ENCODE data around the gene CYP17A1.

DNA sequence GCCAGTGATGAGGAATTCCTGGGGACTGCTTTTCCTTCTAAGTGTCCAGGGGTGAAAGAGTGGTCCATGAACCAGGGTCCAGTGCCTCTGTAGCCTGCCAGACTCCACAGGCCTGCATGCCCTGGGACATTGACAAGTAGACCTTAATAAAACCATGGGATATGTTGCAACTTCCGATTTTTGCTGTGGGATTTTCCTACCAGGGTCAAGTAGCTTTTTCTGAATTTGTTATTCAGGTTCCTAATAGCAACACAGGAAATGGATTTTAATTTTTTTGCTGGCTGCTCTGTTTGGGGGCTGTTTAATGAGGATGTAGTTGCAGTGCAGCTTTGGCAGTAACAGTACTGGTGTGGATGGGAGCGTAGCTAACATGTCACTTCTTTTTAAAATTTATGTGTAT, 51.4 kb downstream of the CYP17A1 start:
- TF ChIP-seq GATA2 (IDR thresholded peaks at IDR 0.05; ENCODE audit: low read depth, low read length), result no peak
- no peak for TF ChIP-seq GATA3 (IDR thresholded peaks at IDR 0.05; ENCODE audit: low read depth, low read length)
